ENCODE data around the gene SLC25A31.

SLC25A31 gene

DNA sequence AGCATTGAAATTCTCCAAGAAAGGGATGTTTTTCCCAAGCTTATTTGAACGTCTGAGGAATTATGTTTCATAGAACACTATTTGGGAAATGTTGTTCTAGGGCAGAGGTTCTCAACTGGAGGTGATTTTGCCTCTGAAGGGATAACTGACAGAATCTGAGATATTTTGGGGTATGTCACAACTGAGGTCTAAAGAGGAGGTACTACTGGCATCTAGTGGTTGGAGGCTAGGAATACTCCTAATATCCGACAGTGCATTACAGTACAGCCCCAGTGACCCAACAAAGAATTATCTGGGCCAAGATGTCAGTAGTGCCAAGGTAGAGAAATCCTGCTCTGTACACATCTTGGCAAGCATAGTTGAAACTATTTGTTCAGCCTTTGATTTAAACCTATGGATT, 58.3 kb downstream of the SLC25A31 start:
- no peaks in the 10 kb centered on the region for H3K36me3 ChIP-seq
- H3K4me1 ChIP-seq, result no peaks in the 10 kb centered on the region
- no peaks in the 10 kb centered on the region for H3K27me3 ChIP-seq
- DNase-seq, result no peak
- H3K9me3 ChIP-seq, result no peaks in the 10 kb centered on the region; the same call in 1 of the 2 replicates
- TF ChIP-seq, protein P1, sequence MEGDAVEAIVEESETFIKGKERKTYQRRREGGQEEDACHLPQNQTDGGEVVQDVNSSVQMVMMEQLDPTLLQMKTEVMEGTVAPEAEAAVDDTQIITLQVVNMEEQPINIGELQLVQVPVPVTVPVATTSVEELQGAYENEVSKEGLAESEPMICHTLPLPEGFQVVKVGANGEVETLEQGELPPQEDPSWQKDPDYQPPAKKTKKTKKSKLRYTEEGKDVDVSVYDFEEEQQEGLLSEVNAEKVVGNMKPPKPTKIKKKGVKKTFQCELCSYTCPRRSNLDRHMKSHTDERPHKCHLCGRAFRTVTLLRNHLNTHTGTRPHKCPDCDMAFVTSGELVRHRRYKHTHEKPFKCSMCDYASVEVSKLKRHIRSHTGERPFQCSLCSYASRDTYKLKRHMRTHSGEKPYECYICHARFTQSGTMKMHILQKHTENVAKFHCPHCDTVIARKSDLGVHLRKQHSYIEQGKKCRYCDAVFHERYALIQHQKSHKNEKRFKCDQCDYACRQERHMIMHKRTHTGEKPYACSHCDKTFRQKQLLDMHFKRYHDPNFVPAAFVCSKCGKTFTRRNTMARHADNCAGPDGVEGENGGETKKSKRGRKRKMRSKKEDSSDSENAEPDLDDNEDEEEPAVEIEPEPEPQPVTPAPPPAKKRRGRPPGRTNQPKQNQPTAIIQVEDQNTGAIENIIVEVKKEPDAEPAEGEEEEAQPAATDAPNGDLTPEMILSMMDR (IDR thresholded peaks at IDR 0.05; ENCODE audit: low read depth, low read length), result peak; percentile 57
- H3K4me3 ChIP-seq (ENCODE audit: low read depth, low read length), result no peak overlapping the region

DNA sequence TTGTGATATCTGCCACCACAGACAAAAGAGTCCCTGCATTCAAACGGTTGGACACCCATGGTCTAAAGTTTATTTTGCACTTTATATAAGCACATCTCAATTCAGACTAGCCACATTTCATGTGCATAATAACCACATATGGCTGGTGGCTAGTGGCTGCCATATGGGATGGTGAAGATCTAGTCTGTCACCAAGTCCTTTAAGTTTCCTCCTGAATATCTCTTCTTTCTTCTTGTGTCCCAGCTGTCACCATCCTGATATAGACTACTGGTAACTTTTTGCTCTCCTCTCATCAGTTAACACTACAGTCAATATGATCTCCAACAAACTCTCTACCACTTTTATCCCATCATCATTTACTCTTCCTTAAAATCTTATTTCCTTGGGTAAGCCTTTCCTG, 61.2 kb downstream of the SLC25A31 start:
- no peaks in the 10 kb centered on the region for H3K27me3 ChIP-seq
- H3K9me3 ChIP-seq, result no peaks in the 10 kb centered on the region; the same call in 1 of the 2 replicates
- H3K36me3 ChIP-seq, result no peaks in the 10 kb centered on the region
- H3K4me3 ChIP-seq (ENCODE audit: low read depth, low read length), result no peak overlapping the region
- TF ChIP-seq, protein P1 (IDR thresholded peaks at IDR 0.05; ENCODE audit: low read depth, low read length), result no peak
- no peak for DNase-seq
- no peaks in the 10 kb centered on the region for H3K4me1 ChIP-seq

DNA sequence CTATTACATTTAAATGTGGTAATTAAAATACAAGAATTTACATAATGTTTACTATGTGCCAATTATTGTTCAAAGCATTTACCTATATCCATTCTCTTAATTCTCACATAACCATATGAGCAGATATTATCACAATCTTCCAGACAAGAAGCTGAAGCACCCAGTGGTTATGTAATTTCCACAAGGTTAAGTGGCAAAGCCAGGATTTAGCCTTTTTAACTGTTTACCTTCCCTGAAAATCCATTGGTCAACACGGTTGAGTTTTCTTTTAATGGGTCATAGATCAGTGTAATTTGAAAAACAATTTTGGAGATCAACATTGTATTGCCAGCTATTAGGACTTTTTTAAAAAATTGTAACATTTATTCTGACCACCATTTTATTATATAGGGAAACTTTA, 63.3 kb downstream of the SLC25A31 start:
- Histone ChIP-seq H3K27me3 (no peaks in the 10 kb centered on the region), H3K4me3 (ENCODE audit: low read depth, low read length) (no peak overlapping the region), H3K4me1 (no peaks in the 10 kb centered on the region), H3K36me3 (no peaks in the 10 kb centered on the region), H3K9me3 (no peaks in the 10 kb centered on the region; the same call in 1 of the 2 replicates)
- DNase-seq, result no peak
- TF ChIP-seq, protein P1 (IDR thresholded peaks at IDR 0.05; ENCODE audit: low read depth, low read length), result no peak

DNA sequence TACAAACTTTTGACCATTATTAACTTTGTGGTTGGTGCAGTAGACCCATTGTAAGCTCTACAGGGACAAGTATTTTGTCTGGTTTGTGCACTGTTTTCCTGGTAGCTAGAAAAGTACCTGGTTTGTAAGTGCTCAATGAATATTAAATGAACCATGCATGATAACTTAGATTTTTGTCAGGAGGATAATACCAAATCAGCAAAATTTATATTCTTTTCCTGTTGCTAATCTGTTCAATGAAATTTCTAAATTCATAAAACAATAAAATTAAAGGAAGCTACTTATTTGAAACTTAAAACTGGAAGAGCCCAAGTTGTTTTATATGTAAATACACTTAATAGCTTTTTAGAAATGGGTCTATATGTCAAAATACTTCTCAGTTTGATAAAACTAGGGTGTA, 69.5 kb downstream of the SLC25A31 start:
- TF ChIP-seq, protein P1 (IDR thresholded peaks at IDR 0.05; ENCODE audit: low read depth, low read length), result no peak
- no peaks in the 10 kb centered on the region for H3K27me3 ChIP-seq
- H3K36me3 ChIP-seq, result no peaks in the 10 kb centered on the region
- no peak overlapping the region for H3K4me3 ChIP-seq (ENCODE audit: low read depth, low read length)
- H3K9me3 ChIP-seq, result no peaks in the 10 kb centered on the region
- no peaks in the 10 kb centered on the region for H3K4me1 ChIP-seq
- DNase-seq, result no peak

DNA sequence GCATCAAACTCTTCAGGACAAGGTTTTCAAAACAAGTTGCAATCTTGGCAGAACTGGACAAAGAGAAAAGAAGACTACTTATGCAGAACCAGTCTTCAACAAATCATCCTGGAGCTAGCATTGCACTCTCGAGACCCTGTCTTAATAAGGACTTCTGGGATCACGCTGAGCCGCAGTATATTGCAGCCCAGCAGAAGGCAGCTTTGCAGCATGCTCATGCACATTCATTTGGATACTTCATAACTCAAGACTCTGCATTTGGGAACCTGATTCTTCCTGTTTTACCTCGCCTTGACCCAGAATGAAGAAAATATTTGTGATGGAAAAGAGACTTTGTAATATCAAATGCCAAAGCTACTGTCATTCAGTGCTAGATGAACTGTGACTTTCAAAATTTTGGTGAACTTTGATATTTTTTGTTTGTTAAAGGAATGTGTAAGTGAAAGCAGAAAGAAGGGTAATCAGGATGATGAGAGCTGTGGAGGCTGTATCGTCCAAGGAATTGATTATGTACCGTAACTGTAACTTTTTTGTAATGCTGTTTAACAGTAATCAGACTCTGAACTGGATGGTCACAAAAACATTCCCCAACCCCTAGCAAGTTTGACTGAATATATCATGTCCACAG, 79.1 kb downstream of the SLC25A31 start:
- Histone ChIP-seq H3K4me1 (no peaks in the 10 kb centered on the region), H3K9me3 (no peaks in the 10 kb centered on the region), H3K4me3 (ENCODE audit: low read depth, low read length) (no peak overlapping the region), H3K36me3 (no peaks in the 10 kb centered on the region; the same call in 1 of the 2 replicates), H3K27me3 (no peaks in the 10 kb centered on the region)
- DNase-seq, result no peak
- TF ChIP-seq, protein P1 (IDR thresholded peaks at IDR 0.05; ENCODE audit: low read depth, low read length), result no peak

DNA sequence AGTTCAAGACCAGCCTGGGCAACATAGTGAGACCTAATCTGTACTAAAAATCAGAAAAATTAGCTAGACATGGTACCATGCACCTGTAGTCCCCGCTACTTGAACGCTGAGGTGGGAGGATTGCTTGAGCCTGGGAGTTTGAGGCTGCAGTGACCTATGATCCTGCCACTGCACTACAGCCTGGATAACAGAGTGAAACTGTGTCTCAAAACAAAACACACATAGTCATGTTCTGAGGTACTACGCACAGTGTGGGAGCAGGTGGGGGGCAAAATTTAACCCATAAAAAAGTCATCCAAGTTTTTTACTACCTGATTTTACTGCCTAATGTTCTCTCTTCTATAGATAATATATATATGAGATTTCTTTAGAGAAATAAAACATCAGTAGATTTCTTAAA, 80.4 kb downstream of the SLC25A31 start:
- no peak overlapping the region for H3K4me3 ChIP-seq (ENCODE audit: low read depth, low read length)
- H3K36me3 ChIP-seq, result no peaks in the 10 kb centered on the region
- no peaks in the 10 kb centered on the region for H3K27me3 ChIP-seq
- no peak for DNase-seq
- H3K9me3 ChIP-seq, result no peaks in the 10 kb centered on the region
- no peaks in the 10 kb centered on the region for H3K4me1 ChIP-seq
- TF ChIP-seq, protein P1 (IDR thresholded peaks at IDR 0.05; ENCODE audit: low read depth, low read length), result no peak

Measured in BE2C (cell line).